IPS-18a (cell line): Measurements from ENCODE around the gene UQCR11.
"Not testable (repeated sequence)": the region's sequence is repeated elsewhere in the genome, so short reads cannot be mapped to it uniquely, and the experiment has no call there.

Experiments
- H3K27ac ChIP-seq: one replicate; pipeline ENCODE4 v1.5.1; 2013; ENCODE audit warnings: low read length
- H3K27me3 ChIP-seq: one replicate; pipeline ENCODE4 v1.6.1; 2013; ENCODE audit warnings: mild to moderate bottlenecking, low read length; ENCODE audit not compliant: control insufficient read depth, insufficient read depth
- H3K36me3 ChIP-seq: one replicate; pipeline ENCODE4 v1.6.1; 2013; ENCODE audit warnings: low read depth, low read length; ENCODE audit not compliant: control insufficient read depth
- H3K4me1 ChIP-seq: one replicate; pipeline ENCODE4 v1.6.1; 2013; ENCODE audit warnings: low read depth, low read length; ENCODE audit not compliant: control insufficient read depth
- H3K4me3 ChIP-seq: one replicate; pipeline ENCODE4 v1.5.1; 2013; ENCODE audit warnings: low read length
- H3K9ac ChIP-seq: one replicate; pipeline ENCODE4 v1.6.1; 2013; ENCODE audit warnings: mild to moderate bottlenecking, low read length, moderate library complexity
- H3K9me3 ChIP-seq: one replicate; pipeline ENCODE4 v1.6.1; 2013; ENCODE audit warnings: low read depth, low read length; ENCODE audit not compliant: control insufficient read depth

The UQCR11 gene

GRCh38 chr19:1647501-1648458 lies 42.5 kb upstream of the UQCR11 start:
- Histone ChIP-seq H3K27ac (no peak overlapping the region), H3K9ac (no peak overlapping the region), H3K36me3 (peaks cover 61% of the 10 kb centered on the region), H3K27me3 (no peaks in the 10 kb centered on the region), H3K4me1 (peaks cover 4% of the 10 kb centered on the region), H3K4me3 (no peak overlapping the region), H3K9me3 (no peaks in the 10 kb centered on the region)

GRCh38 chr19:1646659-1647453 lies 41.6 kb upstream of the UQCR11 start:
- H3K9me3 ChIP-seq: no peaks in the 10 kb centered on the region
- no peak overlapping the region for H3K4me3 ChIP-seq
- no peaks in the 10 kb centered on the region for H3K27me3 ChIP-seq
- H3K27ac ChIP-seq: no peak overlapping the region
- H3K4me1 ChIP-seq: peaks cover 4% of the 10 kb centered on the region
- H3K36me3 ChIP-seq: peaks cover 70% of the 10 kb centered on the region
- H3K9ac ChIP-seq: no peak overlapping the region

- H3K9ac ChIP-seq: no peak overlapping the region
- no peaks in the 10 kb centered on the region for H3K27me3 ChIP-seq
- peaks cover 4% of the 10 kb centered on the region for H3K4me1 ChIP-seq
- H3K27ac ChIP-seq: no peak overlapping the region
- H3K4me3 ChIP-seq: no peak overlapping the region
- H3K9me3 ChIP-seq: no peaks in the 10 kb centered on the region
- H3K36me3 ChIP-seq: peaks cover 78% of the 10 kb centered on the region
Measured at GRCh38 chr19:1646149-1646548, 40.9 kb upstream of the UQCR11 start.

GRCh38 chr19:1645299-1645698 lies 40.0 kb upstream of the UQCR11 start:
- Histone ChIP-seq H3K27ac (no peak overlapping the region), H3K36me3 (peaks cover 81% of the 10 kb centered on the region), H3K27me3 (no peaks in the 10 kb centered on the region), H3K4me3 (no peak overlapping the region), H3K4me1 (peaks cover 3% of the 10 kb centered on the region), H3K9ac (no peak overlapping the region), H3K9me3 (no peaks in the 10 kb centered on the region)

GRCh38 chr19:1644070-1644469 lies 38.8 kb upstream of the UQCR11 start:
- Histone ChIP-seq H3K27ac (no peak overlapping the region), H3K9ac (no peak overlapping the region), H3K9me3 (no peaks in the 10 kb centered on the region), H3K4me3 (no peak overlapping the region), H3K27me3 (no peaks in the 10 kb centered on the region), H3K36me3 (peaks cover 76% of the 10 kb centered on the region), H3K4me1 (no peaks in the 10 kb centered on the region)

- peaks cover 63% of the 10 kb centered on the region for H3K36me3 ChIP-seq
- H3K9me3 ChIP-seq, H3K4me3 ChIP-seq, H3K9ac ChIP-seq, H3K27me3 ChIP-seq, H3K4me1 ChIP-seq, H3K27ac ChIP-seq: not testable (repeated sequence)
Measured at GRCh38 chr19:1640893-1641448, 35.7 kb upstream of the UQCR11 start.

GRCh38 chr19:1636325-1637236 lies 31.3 kb upstream of the UQCR11 start:
- no peak overlapping the region for H3K9ac ChIP-seq
- H3K36me3 ChIP-seq: peaks cover 53% of the 10 kb centered on the region
- H3K4me1 ChIP-seq: no peaks in the 10 kb centered on the region
- no peaks in the 10 kb centered on the region for H3K9me3 ChIP-seq
- no peaks in the 10 kb centered on the region for H3K27me3 ChIP-seq
- no peak overlapping the region for H3K4me3 ChIP-seq
- no peak overlapping the region for H3K27ac ChIP-seq

- Histone ChIP-seq H3K27me3 (no peaks in the 10 kb centered on the region), H3K9ac (no peak overlapping the region), H3K4me3 (no peak overlapping the region), H3K4me1 (no peaks in the 10 kb centered on the region), H3K36me3 (peaks cover 51% of the 10 kb centered on the region), H3K9me3 (no peaks in the 10 kb centered on the region), H3K27ac (no peak overlapping the region)
Measured at GRCh38 chr19:1634938-1635243, 29.6 kb upstream of the UQCR11 start.

- H3K4me1 ChIP-seq: no peaks in the 10 kb centered on the region
- H3K27me3 ChIP-seq: no peaks in the 10 kb centered on the region
- H3K4me3 ChIP-seq: no peak overlapping the region
- H3K27ac ChIP-seq: no peak overlapping the region
- no peaks in the 10 kb centered on the region for H3K9me3 ChIP-seq
- H3K36me3 ChIP-seq: peaks cover 50% of the 10 kb centered on the region
- H3K9ac ChIP-seq: no peak overlapping the region
Measured at GRCh38 chr19:1634242-1634937, 29.1 kb upstream of the UQCR11 start.

- Histone ChIP-seq H3K9me3 (no peaks in the 10 kb centered on the region), H3K27ac (no peak overlapping the region), H3K9ac (no peak overlapping the region), H3K4me3 (no peak overlapping the region), H3K4me1 (no peaks in the 10 kb centered on the region), H3K36me3 (peaks cover 42% of the 10 kb centered on the region), H3K27me3 (no peaks in the 10 kb centered on the region)
Measured at GRCh38 chr19:1633269-1633826, 28.1 kb upstream of the UQCR11 start.
